ENCODE data around the gene TMPRSS13.

- no peak for TF ChIP-seq CTCF (IDR thresholded peaks at IDR 0.05)
- TF ChIP-seq POLR2A (IDR thresholded peaks at IDR 0.05), result no peak
Measured at GRCh38 chr11:117959438-117960149, 30.4 kb upstream of the TMPRSS13 start.
